T-helper 1 cell treated with Interleukin-12 subunit alpha and Interleukin-12 subunit beta and Interleukin-4 antibody, amounts not matched to agents 30 ng/mL and 1 ng/mL, for 36 hours (primary cell): ENCODE data around the gene ADI1. TPM values are rescaled to one million over a fixed set of nuclear protein-coding genes. Genes with fewer than 3 reads are reported as not detected.
"Not testable (repeated sequence)": the region's sequence is repeated elsewhere in the genome, so short reads cannot be mapped to it uniquely, and the experiment has no call there.

ENCODE experiments used
- intact Hi-C: fragments of 100-400 bp; cut with micrococcal nuclease; formaldehyde crosslinking; loops from one replicate; pipeline ENCODE4 v1.15.1; 2024
- total RNA-seq: library from RNA; stranded (reverse); gene quantifications from 2 replicates; pipeline ENCODE4 v1.2.3, GENCODE V29; 2022

ADI1 gene
- total RNA-seq, 1 donor from 2014 or later = 35.7 TPM

- intact Hi-C loops = not testable (repeated sequence)
Measured at GRCh38 chr2:3496708-3497080, 22.6 kb downstream of the ADI1 start.

GRCh38 chr2:3494984-3495666 is 24.2 kb downstream of the ADI1 start:
- intact Hi-C loops = no loop called here

- intact Hi-C loops = no loop called here
Measured at GRCh38 chr2:3493615-3494007, 25.7 kb downstream of the ADI1 start.

GRCh38 chr2:3492951-3493614 is 26.2 kb downstream of the ADI1 start:
- intact Hi-C loops = no loop called here

GRCh38 chr2:3492475-3492787 is 26.9 kb downstream of the ADI1 start:
- intact Hi-C loops = not testable (repeated sequence)

GRCh38 chr2:3491716-3492474 is 27.4 kb downstream of the ADI1 start:
- intact Hi-C loops = no loop called here

- intact Hi-C loops = no loop called here
Measured at GRCh38 chr2:3491306-3491705, 28.0 kb downstream of the ADI1 start.

GRCh38 chr2:3490191-3491170 is 28.9 kb downstream of the ADI1 start:
- intact Hi-C loops = no loop called here

GRCh38 chr2:3489764-3490115 is 29.6 kb downstream of the ADI1 start:
- intact Hi-C loops = no loop called here

GRCh38 chr2:3488855-3489763 is 30.2 kb downstream of the ADI1 start:
- intact Hi-C loops = no loop called here

GRCh38 chr2:3488061-3488531 is 31.2 kb downstream of the ADI1 start:
- intact Hi-C loops = no loop called here

- intact Hi-C loops = no loop called here
Measured at GRCh38 chr2:3487432-3487831, 31.9 kb downstream of the ADI1 start.

- intact Hi-C loops = no loop called here
Measured at GRCh38 chr2:3487028-3487425, 32.3 kb downstream of the ADI1 start.

GRCh38 chr2:3486047-3487027 is 33.0 kb downstream of the ADI1 start:
- intact Hi-C loops = no loop called here

GRCh38 chr2:3485166-3485565 is 34.2 kb downstream of the ADI1 start:
- intact Hi-C loops = no loop called here

GRCh38 chr2:3483986-3484960 is 35.1 kb downstream of the ADI1 start:
- intact Hi-C loops = no loop called here

- intact Hi-C loops = no loop called here
Measured at GRCh38 chr2:3483227-3483985, 35.9 kb downstream of the ADI1 start.
